PC-9 (cell line): Measurements from ENCODE around the gene TPSG1.

Source experiments
- CTCF ChIP-seq: fragments of 200-600 bp; sonication (generic); conservative IDR thresholded peaks from 2 replicates; pipeline ENCODE4 v1.6.1; 2017; ENCODE audit warnings: mixed run types, antibody characterized with exemption, mild to moderate bottlenecking, moderate library complexity
- EZH2 ChIP-seq: fragments of 200-600 bp; sonication (generic); IDR thresholded peaks from 2 replicates; pipeline ENCODE4 v1.8.0; 2017; ENCODE audit warnings: antibody characterized with exemption, low read depth

GRCh38 chr16:1209081-1209480, 16.0 kb downstream of the TPSG1 start:
- TF ChIP-seq CTCF (no peak), EZH2 (no peak)
